Kidney (tissue), 14 donors: ENCODE measurements around the gene NFYA. TPM values are rescaled to one million over a fixed set of nuclear protein-coding genes. Genes with fewer than 3 reads are reported as not detected.

Source experiments
- DNase-seq, 5 donors: peaks; one replicate each; pipeline ENCODE4 v3.0.0-alpha.2; 2013 to 2020
- FAIRE-seq: peaks from 2 replicates; lab custom pipeline; 2012; peaks lifted over from hg19 to GRCh38; lab: Jason Lieb, UNC
- H3K27ac ChIP-seq, 2 donors: one replicate each; pipeline ENCODE4 v1.7.0; 2013; ENCODE audit warnings: low read depth in 2 of 2, low read length in 2 of 2, inconsistent platforms in 1 of 2
- H3K27me3 ChIP-seq: one replicate; pipeline ENCODE4 v1.7.1; 2013; ENCODE audit warnings: low read length, inconsistent platforms; ENCODE audit not compliant: control insufficient read depth, insufficient read depth
- H3K36me3 ChIP-seq, 3 donors: one replicate each; pipeline versions ENCODE4 v1.7.0 to v1.7.1; 2013; ENCODE audit warnings: low read length in 3 of 3, control low read depth in 1 of 3, inconsistent platforms in 1 of 3; ENCODE audit not compliant: insufficient read depth in 3 of 3, control insufficient read depth in 2 of 3
- H3K4me1 ChIP-seq, 3 donors: one replicate each; pipeline versions ENCODE4 v1.7.0 to v1.7.1; 2013; ENCODE audit warnings: low read length in 3 of 3, inconsistent platforms in 1 of 3, low read depth in 1 of 3; ENCODE audit not compliant: control insufficient read depth in 2 of 3, insufficient read depth in 2 of 3
- H3K4me3 ChIP-seq, 3 donors: one replicate each; pipeline versions ENCODE4 v1.7.0 to v1.8.1; 2013; ENCODE audit warnings: low read length in 3 of 3, control low read depth in 1 of 3, inconsistent platforms in 1 of 3
- H3K9ac ChIP-seq, 3 donors: one replicate each; pipeline versions ENCODE4 v1.7.0 to v1.7.1; 2013; ENCODE audit warnings: low read length in 3 of 3, control low read depth in 1 of 3, inconsistent platforms in 1 of 3
- H3K9me3 ChIP-seq, 3 donors: one replicate each; pipeline versions ENCODE4 v1.7.0 to v1.7.1; 2013; ENCODE audit warnings: low read length in 3 of 3, control low read depth in 1 of 3, inconsistent platforms in 1 of 3; ENCODE audit not compliant: control insufficient read depth in 2 of 3, insufficient read depth in 1 of 3
- intact Hi-C: fragments of 100-400 bp; cut with DNase I; formaldehyde crosslinking; loops from one replicate; pipeline ENCODE4 v1.11.1; 2022
- polyA plus RNA-seq: library from polyadenylated mRNA; stranded (reverse); fragments of 350-450 nt; fragmentation: Illumina TruSeq; extraction: RNeasy Lipid Tissue Mini Kit (QIAGEN cat#74804); gene quantifications from one replicate; pipeline ENCODE4 v1.2.3, GENCODE V29; 2014; ENCODE audit warnings: low read depth, low replicate concordance; ENCODE audit not compliant: insufficient read depth
- total RNA-seq: library from RNA; stranded (reverse); fragmentation: NEBNext Ultra II Directional; extraction: Animal tissue kit (Norgen Biotek cat#: 25700); gene quantifications from one replicate; pipeline ENCODE4 v1.2.1, GENCODE V29; 2021
- TF ChIP-seq, protein P1 (sequence below): IDR thresholded peaks from 3 replicates; pipeline ENCODE4 v1.5.1; 2012; ENCODE audit warnings: mild to moderate bottlenecking, moderate library complexity, borderline replicate concordance; ENCODE audit not compliant: insufficient read depth; ENCODE audit errors: extremely low read depth
- donor health status: control.
- donor health status: control.
- donor health status: control.
- donor health status: control.
- donor health status: control.
- donor health status: DM: yes; HTN: yes; CAD: no.
- donor health status: Normal renal cell carcinoma (clear cell type).

NFYA gene
- total and polyA plus RNA-seq, 2 donors from 2014 or later = 6.4 to 22.5 TPM

DNA sequence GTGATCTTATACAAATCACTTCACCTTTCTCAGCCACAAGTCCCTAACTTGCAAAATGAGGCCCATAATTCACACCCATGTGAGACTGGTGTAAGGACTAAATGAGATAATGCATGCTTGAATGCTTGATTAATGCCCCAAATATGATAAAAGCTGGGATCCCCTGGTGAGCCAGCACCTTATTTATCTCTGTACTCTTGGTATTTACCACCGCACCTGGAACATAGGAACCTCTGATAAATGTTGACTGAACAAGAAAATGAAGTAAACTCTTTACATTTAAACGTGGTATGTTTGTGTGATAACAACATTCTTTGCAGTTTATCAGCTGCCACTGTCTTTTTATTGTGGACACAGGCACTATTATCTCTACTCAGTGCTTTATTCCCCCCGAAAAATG, 22.2 kb upstream of the NFYA start:
- Histone ChIP-seq H3K9me3 (no peaks in the 10 kb centered on the region), H3K27me3 (no peaks in the 10 kb centered on the region), H3K4me1 (peaks cover 0 to 8% (median 7%) of the 10 kb centered on the region in 3 donors), H3K9ac (no peak overlapping the region), H3K36me3 (no peaks in the 10 kb centered on the region), H3K4me3 (no peak overlapping the region), H3K27ac (no peak overlapping the region)
- intact Hi-C loops = no loop called here
- DNase-seq (no peak), FAIRE-seq (no peak)
- TF ChIP-seq, protein P1, sequence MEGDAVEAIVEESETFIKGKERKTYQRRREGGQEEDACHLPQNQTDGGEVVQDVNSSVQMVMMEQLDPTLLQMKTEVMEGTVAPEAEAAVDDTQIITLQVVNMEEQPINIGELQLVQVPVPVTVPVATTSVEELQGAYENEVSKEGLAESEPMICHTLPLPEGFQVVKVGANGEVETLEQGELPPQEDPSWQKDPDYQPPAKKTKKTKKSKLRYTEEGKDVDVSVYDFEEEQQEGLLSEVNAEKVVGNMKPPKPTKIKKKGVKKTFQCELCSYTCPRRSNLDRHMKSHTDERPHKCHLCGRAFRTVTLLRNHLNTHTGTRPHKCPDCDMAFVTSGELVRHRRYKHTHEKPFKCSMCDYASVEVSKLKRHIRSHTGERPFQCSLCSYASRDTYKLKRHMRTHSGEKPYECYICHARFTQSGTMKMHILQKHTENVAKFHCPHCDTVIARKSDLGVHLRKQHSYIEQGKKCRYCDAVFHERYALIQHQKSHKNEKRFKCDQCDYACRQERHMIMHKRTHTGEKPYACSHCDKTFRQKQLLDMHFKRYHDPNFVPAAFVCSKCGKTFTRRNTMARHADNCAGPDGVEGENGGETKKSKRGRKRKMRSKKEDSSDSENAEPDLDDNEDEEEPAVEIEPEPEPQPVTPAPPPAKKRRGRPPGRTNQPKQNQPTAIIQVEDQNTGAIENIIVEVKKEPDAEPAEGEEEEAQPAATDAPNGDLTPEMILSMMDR = no peak

DNA sequence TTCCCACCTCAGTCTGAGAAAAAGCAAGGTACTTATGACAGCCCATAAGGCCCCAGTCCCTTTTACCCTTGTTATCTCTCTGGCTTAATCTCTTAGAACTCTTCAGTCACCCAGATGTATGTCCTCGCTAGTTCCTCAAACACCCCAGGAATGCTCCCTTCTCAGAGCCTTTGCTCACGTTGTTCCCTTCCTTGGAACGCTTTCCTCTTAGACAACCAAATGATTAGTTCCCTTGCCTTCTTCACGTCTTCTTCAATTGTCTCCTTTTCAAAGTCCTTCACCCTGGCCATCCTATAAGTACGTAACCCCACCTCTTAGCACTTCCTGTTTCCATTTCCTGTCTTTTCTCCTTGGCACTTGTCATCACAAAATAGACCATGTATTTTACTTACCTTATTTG, 20.9 kb upstream of the NFYA start:
- Histone ChIP-seq H3K4me1 (no peaks in the 10 kb centered on the region), H3K4me3 (no peak overlapping the region), H3K9me3 (no peaks in the 10 kb centered on the region), H3K9ac (no peak overlapping the region), H3K27me3 (no peaks in the 10 kb centered on the region), H3K36me3 (no peaks in the 10 kb centered on the region), H3K27ac (no peak overlapping the region)
- DNase-seq = no peak
- TF ChIP-seq, protein P1 = no peak
- FAIRE-seq = no peak
- intact Hi-C loops = no loop called here

DNA sequence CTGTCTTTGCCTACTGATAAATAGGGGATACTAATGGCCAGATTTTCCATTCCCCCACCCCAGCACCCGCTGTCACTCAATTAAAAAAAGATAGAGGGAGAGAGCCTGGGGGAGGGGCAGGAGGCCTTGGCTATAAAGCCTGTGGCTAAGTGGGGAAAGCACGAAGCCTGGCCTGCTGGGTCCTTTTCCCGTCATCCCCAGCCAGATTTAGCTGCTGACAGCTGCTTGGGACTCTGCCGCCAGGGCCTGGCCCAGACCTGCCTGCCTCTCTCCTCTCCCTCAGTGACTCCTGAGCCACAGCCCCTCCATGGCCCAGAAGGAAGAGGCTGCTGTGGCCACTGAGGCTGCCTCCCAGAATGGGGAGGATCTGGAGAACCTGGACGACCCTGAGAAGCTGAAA, 19.7 kb upstream of the NFYA start, which contains the start of gene APOBEC2:
APOBEC2 (plus strand) TSS at position 162 of the 400 bp plus-strand sequence; CDS start at position 308, 146 bp downstream.
- no peaks in the 10 kb centered on the region for H3K4me1 ChIP-seq
- intact Hi-C loops = no loop called here
- TF ChIP-seq, protein P1 = no peak
- no peak within 1 kb of the TSS for H3K9ac ChIP-seq
- H3K4me3 ChIP-seq = no peak within 1 kb of the TSS
- DNase-seq (no peak), FAIRE-seq (no peak)
- no peak within 1 kb of the TSS for H3K27ac ChIP-seq
- H3K27me3 ChIP-seq = no peaks in the 10 kb centered on the region
- no peaks in the 10 kb centered on the region for H3K9me3 ChIP-seq
- no peaks in the 10 kb centered on the region for H3K36me3 ChIP-seq

DNA sequence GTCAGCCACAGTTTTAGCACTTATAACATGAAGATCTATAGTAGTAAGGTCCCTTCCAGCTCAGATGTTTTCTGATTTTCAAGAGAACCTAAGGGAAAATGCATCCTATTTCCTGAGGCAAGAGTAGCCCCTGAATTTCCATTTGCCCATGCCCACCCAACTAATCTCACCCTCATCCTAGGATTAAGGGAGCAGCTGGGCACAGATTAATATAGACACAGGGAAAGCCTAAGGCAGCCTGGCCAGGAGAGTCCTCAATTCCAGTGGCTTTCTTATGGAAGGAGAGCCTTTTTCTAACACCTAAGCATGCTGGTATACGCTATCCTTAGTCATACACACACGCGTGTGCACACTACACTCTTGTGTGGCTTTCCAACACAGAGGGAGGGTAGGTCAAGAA, 18.3 kb upstream of the NFYA start:
- Histone ChIP-seq H3K4me1 (peaks cover 0 to 10% (median 0%) of the 10 kb centered on the region in 3 donors), H3K4me3 (no peak overlapping the region), H3K27ac (no peak overlapping the region), H3K9ac (no peak overlapping the region), H3K36me3 (no peaks in the 10 kb centered on the region), H3K27me3 (no peaks in the 10 kb centered on the region), H3K9me3 (no peaks in the 10 kb centered on the region)
- FAIRE-seq (no peak), DNase-seq (no peak)
- TF ChIP-seq, protein P1 = no peak
- intact Hi-C loops = no loop called here
